ENCODE measurements around the gene ITGB5.
A peak's percentile ranks its signal among the peaks of the same experiment; 100 is the strongest.
"Not testable (repeated sequence)": the region's sequence is repeated elsewhere in the genome, so short reads cannot be mapped to it uniquely, and the experiment has no call there.

Gene ITGB5

GRCh38 chr3:124749877-124750276, 137.3 kb downstream of the ITGB5 start:
- DNase-seq (ENCODE audit: low spot score), result not testable (repeated sequence)

- DNase-seq (ENCODE audit: low spot score), result no peak
These were observed 138.5 kb downstream of the ITGB5 start for GRCh38 chr3:124748560-124749198.

- DNase-seq (ENCODE audit: low spot score), result no peak
These were observed 139.8 kb downstream of the ITGB5 start for GRCh38 chr3:124747111-124747981.

GRCh38 chr3:124745756-124746155, 141.4 kb downstream of the ITGB5 start:
- no peak for DNase-seq (ENCODE audit: low spot score)

- DNase-seq (ENCODE audit: low spot score), result peak; percentile 40
These were observed 146.1 kb downstream of the ITGB5 start for GRCh38 chr3:124741027-124741426.

GRCh38 chr3:124731760-124732159, 155.4 kb downstream of the ITGB5 start:
- no peak for DNase-seq (ENCODE audit: low spot score)

GRCh38 chr3:124730941-124731297, 156.2 kb downstream of the ITGB5 start:
- DNase-seq (ENCODE audit: low spot score), result no peak

GRCh38 chr3:124730129-124730940, 156.8 kb downstream of the ITGB5 start, which contains the start of gene UMPS:
TSS of gene UMPS (plus strand) at chr3:124730452. CDS start at chr3:124730472, 20 bp downstream.
- peak; percentile 95 for DNase-seq (ENCODE audit: low spot score)

- no peak for DNase-seq (ENCODE audit: low spot score)
These were observed 164.6 kb downstream of the ITGB5 start for GRCh38 chr3:124722589-124722988.

- DNase-seq (ENCODE audit: low spot score), result peak; percentile 35
These were observed 172.8 kb downstream of the ITGB5 start for GRCh38 chr3:124714223-124714853.
